GM12872 (cell line): ENCODE data around the gene METTL13.

Experiments
- CTCF ChIP-seq: IDR thresholded peaks from 3 replicates; pipeline ENCODE4 v1.5.1; 2011; ENCODE audit warnings: low read depth, mild to moderate bottlenecking, low read length, moderate library complexity; ENCODE audit not compliant: insufficient read depth

Gene METTL13

GRCh38 chr1:171803045-171803444 lies 21.6 kb downstream of the METTL13 start:
- no peak for TF ChIP-seq CTCF

GRCh38 chr1:171803461-171804022 lies 22.1 kb downstream of the METTL13 start:
- TF ChIP-seq CTCF = no peak

- TF ChIP-seq CTCF = no peak
These were observed 24.1 kb downstream of the METTL13 start for GRCh38 chr1:171805395-171806115.

- TF ChIP-seq CTCF = no peak
These were observed 26.1 kb downstream of the METTL13 start for GRCh38 chr1:171807556-171807955.

GRCh38 chr1:171809834-171810233 lies 28.4 kb downstream of the METTL13 start:
- no peak for TF ChIP-seq CTCF

GRCh38 chr1:171811672-171812071 lies 30.2 kb downstream of the METTL13 start:
- no peak for TF ChIP-seq CTCF

- no peak for TF ChIP-seq CTCF
These were observed 33.2 kb downstream of the METTL13 start for GRCh38 chr1:171814692-171815091.
